ENCODE results near the gene IGF2R. TPM values are rescaled to one million over a fixed set of nuclear protein-coding genes. Genes with fewer than 3 reads are reported as not detected.

Gene IGF2R
- total and polyA plus RNA-seq, 2 donors from 2014 or later: 23.7 to 88.6 TPM

DNA sequence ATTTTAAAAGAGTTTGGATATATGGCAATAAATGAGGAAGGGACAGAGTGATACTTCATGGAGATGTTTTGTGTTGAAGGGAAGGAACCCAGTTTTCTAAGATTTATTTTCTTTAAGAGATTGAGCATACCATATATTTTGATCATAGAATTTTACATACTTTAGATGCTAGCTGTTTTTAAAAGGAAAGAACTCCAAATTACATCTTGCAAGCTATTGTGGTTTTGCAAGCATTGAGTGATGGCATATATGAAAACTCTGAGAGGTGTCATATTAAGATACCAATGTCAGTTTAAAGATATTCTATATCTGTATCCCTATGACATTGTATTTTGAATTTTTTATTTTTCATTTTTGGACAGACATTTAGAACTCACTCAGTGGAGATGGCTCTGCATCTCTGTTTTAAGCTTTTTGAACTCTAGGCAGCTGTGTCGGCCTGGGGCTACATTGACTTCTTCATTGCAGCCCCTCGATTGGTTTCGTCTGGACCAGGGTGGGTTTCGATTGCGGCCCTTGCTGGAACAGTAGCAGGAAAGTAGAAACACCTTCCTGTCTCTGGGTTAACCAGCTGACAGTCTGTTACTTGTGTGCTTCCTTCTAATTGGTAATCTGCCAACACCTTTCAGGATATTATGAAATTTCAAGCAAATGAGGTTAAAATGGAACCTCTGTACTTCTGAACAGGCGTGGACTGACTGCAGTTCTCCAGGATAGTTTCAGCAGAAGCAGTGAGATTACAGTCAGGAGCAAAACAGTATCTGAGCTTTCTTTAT is 14.0 kb downstream of the IGF2R start:
- FAIRE-seq: no peak
- Histone ChIP-seq H3K4me3 (ENCODE audit: low read length in 3 of 3) (no peak overlapping the region), H3K9ac (ENCODE audit: low read length in 3 of 3) (peak overlapping the region in 1 of 3 donors; percentile 23), H3K9me3 (ENCODE audit: control insufficient read depth in 2 of 3, insufficient read depth in 1 of 3, low read length in 3 of 3) (no peaks in the 10 kb centered on the region), H3K36me3 (ENCODE audit: control insufficient read depth in 2 of 3, insufficient read depth in 3 of 3, low read length in 3 of 3) (no peaks in the 10 kb centered on the region), H3K4me1 (ENCODE audit: control insufficient read depth in 2 of 3, insufficient read depth in 2 of 3, low read depth in 1 of 3, low read length in 3 of 3) (peaks cover 0 to 64% (median 62%) of the 10 kb centered on the region in 3 donors), H3K27me3 (ENCODE audit: control insufficient read depth, insufficient read depth, low read length) (no peaks in the 10 kb centered on the region), H3K27ac (ENCODE audit: low read depth in 2 of 2, low read length in 2 of 2) (peak overlapping the region; percentile 59 to 75)
- no peak for DNase-seq
- intact Hi-C loops (cut with DNase I): no loop called here
- TF ChIP-seq, protein P1, sequence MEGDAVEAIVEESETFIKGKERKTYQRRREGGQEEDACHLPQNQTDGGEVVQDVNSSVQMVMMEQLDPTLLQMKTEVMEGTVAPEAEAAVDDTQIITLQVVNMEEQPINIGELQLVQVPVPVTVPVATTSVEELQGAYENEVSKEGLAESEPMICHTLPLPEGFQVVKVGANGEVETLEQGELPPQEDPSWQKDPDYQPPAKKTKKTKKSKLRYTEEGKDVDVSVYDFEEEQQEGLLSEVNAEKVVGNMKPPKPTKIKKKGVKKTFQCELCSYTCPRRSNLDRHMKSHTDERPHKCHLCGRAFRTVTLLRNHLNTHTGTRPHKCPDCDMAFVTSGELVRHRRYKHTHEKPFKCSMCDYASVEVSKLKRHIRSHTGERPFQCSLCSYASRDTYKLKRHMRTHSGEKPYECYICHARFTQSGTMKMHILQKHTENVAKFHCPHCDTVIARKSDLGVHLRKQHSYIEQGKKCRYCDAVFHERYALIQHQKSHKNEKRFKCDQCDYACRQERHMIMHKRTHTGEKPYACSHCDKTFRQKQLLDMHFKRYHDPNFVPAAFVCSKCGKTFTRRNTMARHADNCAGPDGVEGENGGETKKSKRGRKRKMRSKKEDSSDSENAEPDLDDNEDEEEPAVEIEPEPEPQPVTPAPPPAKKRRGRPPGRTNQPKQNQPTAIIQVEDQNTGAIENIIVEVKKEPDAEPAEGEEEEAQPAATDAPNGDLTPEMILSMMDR (IDR thresholded peaks at IDR 0.05; ENCODE audit: borderline replicate concordance, extremely low read depth, insufficient read depth): no peak

DNA sequence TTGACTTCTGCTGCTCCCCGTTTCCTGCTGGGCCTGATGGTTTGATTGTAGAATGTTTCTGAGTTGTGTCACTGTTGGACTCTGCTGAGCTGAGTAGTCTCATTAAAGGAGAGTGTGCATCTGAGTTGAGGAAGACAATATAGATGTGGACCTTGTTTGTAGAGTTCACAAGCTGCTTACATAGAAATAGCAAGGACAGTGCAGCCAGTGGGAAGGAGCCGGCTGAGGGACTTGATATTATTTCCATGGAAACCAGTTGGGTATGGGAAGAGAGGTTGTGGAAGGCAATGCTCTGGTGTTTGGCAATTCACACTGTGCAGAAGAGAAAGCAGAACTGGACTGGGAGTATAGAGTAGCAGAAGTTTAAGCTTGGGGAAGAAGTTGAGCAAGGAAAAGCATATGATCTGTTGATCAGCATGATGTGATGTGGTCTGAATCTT is 14.8 kb downstream of the IGF2R start:
- peak overlapping the region in 1 of 2 donors; percentile 59 for H3K27ac ChIP-seq (ENCODE audit: low read depth in 2 of 2, low read length in 2 of 2)
- no peaks in the 10 kb centered on the region for H3K36me3 ChIP-seq (ENCODE audit: control insufficient read depth in 2 of 3, insufficient read depth in 3 of 3, low read length in 3 of 3)
- FAIRE-seq: no peak
- DNase-seq: no peak
- H3K4me3 ChIP-seq (ENCODE audit: low read length in 3 of 3): peak overlapping the region in 1 of 3 donors; percentile 3
- TF ChIP-seq, protein P1 (IDR thresholded peaks at IDR 0.05; ENCODE audit: borderline replicate concordance, extremely low read depth, insufficient read depth): no peak
- no peak overlapping the region for H3K9ac ChIP-seq (ENCODE audit: low read length in 3 of 3)
- H3K4me1 ChIP-seq (ENCODE audit: control insufficient read depth in 2 of 3, insufficient read depth in 2 of 3, low read depth in 1 of 3, low read length in 3 of 3): peaks cover 0 to 58% (median 57%) of the 10 kb centered on the region in 3 donors
- H3K9me3 ChIP-seq (ENCODE audit: control insufficient read depth in 2 of 3, insufficient read depth in 1 of 3, low read length in 3 of 3): no peaks in the 10 kb centered on the region
- H3K27me3 ChIP-seq (ENCODE audit: control insufficient read depth, insufficient read depth, low read length): no peaks in the 10 kb centered on the region
- intact Hi-C loops (cut with DNase I): no loop called here

DNA sequence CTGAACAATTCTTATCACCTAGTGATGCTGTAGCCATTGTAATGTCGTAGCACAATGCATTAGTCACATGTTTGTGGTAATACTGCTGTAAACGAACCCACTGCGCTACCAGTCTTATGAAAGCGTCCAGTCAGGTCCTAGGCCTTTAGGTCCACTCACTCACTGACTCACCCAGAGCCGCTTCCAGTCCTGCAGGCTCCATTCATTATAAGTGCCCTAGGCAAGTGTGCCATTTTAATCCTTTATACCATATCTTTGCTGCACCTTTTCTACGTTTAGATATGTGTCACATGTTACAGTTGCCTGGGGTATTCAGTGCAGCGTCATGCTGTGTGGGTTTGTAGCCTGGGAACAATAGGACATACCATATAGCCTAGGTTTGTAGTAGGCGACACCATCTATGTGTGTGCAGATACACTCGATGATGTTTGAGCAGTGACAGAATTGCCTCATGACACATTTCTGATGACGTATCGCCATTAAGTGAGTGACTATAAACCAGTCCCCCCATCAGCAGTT is 15.4 kb downstream of the IGF2R start:
- intact Hi-C loops (cut with DNase I): no loop called here
- H3K36me3 ChIP-seq (ENCODE audit: control insufficient read depth in 2 of 3, insufficient read depth in 3 of 3, low read length in 3 of 3): no peaks in the 10 kb centered on the region
- no peak overlapping the region for H3K9ac ChIP-seq (ENCODE audit: low read length in 3 of 3)
- FAIRE-seq (no peak), DNase-seq (no peak)
- no peaks in the 10 kb centered on the region for H3K27me3 ChIP-seq (ENCODE audit: control insufficient read depth, insufficient read depth, low read length)
- H3K27ac ChIP-seq (ENCODE audit: low read depth in 2 of 2, low read length in 2 of 2): peak overlapping the region in 1 of 2 donors; percentile 5
- H3K9me3 ChIP-seq (ENCODE audit: control insufficient read depth in 2 of 3, insufficient read depth in 1 of 3, low read length in 3 of 3): no peaks in the 10 kb centered on the region
- TF ChIP-seq, protein P1 (IDR thresholded peaks at IDR 0.05; ENCODE audit: borderline replicate concordance, extremely low read depth, insufficient read depth): no peak
- peaks cover 0 to 58% (median 57%) of the 10 kb centered on the region in 3 donors for H3K4me1 ChIP-seq (ENCODE audit: control insufficient read depth in 2 of 3, insufficient read depth in 2 of 3, low read depth in 1 of 3, low read length in 3 of 3)
- H3K4me3 ChIP-seq (ENCODE audit: low read length in 3 of 3): no peak overlapping the region

All from kidney (tissue), 14 donors.